ENCODE data around the gene FIGNL2. TPM values are rescaled to one million over a fixed set of nuclear protein-coding genes. Genes with fewer than 3 reads are reported as not detected.

The FIGNL2 gene
- total RNA-seq, 1 donor from 2014 or later: 6.7 TPM

GRCh38 chr12:51847643-51848325 lies 734 bp downstream of the FIGNL2 start:
- Histone ChIP-seq H4K20me1 (ENCODE audit: insufficient read depth, low read length) (peaks cover 13% of the 10 kb centered on the region), H3K27me3 (ENCODE audit: insufficient read depth, low read length) (peaks cover 27% of the 10 kb centered on the region), H3K9ac (ENCODE audit: low read length) (peak overlapping the region; percentile 55), H3K4me1 (ENCODE audit: insufficient read depth, low read length) (peaks cover 4% of the 10 kb centered on the region), H3K36me3 (ENCODE audit: insufficient read depth, low read length) (no peaks in the 10 kb centered on the region), H3K27ac (ENCODE audit: low read depth, low read length) (no peak overlapping the region), H3K4me3 (ENCODE audit: insufficient read depth, low read depth, low read length) (peak overlapping the region; percentile 59), H3K4me2 (ENCODE audit: low read length) (peak overlapping the region; percentile 91), H3K9me3 (ENCODE audit: insufficient read depth, low read depth, low read length) (no peaks in the 10 kb centered on the region), H3K79me2 (ENCODE audit: insufficient read depth, low read length) (no peaks in the 10 kb centered on the region), H2AFZ (ENCODE audit: low read depth, low read length) (peak overlapping the region; percentile 20)
- no peaks in the 10 kb centered on the region for H3K36me3 Mint-ChIP-seq (ENCODE audit: low read depth, unreplicated experiment)
- peak overlapping the region; percentile 84 for H3K4me3 Mint-ChIP-seq (ENCODE audit: unreplicated experiment)
- peaks cover 3% of the 10 kb centered on the region for H3K4me1 Mint-ChIP-seq (ENCODE audit: low read depth, unreplicated experiment)
- no peaks in the 10 kb centered on the region for H3K9me3 Mint-ChIP-seq (ENCODE audit: unreplicated experiment)
- H3K27me3 Mint-ChIP-seq (ENCODE audit: low read depth, unreplicated experiment): peaks cover 11% of the 10 kb centered on the region
- no peak overlapping the region for H3K27ac Mint-ChIP-seq (ENCODE audit: unreplicated experiment)
- no peak for TF ChIP-seq CTCF (IDR thresholded peaks at IDR 0.05; ENCODE audit: insufficient read depth, low read depth, low read length)
- peak; percentile 89 for TF ChIP-seq EZH2 (IDR thresholded peaks at IDR 0.05; ENCODE audit: insufficient read depth, low read length)
- DNase-seq (ENCODE audit: low read depth) (no peak), FAIRE-seq (no peak)

GRCh38 chr12:51846911-51847642 lies 1.4 kb downstream of the FIGNL2 start:
- H3K4me3 Mint-ChIP-seq (ENCODE audit: unreplicated experiment): peak overlapping the region; percentile 81
- H3K27me3 Mint-ChIP-seq (ENCODE audit: low read depth, unreplicated experiment): peaks cover 14% of the 10 kb centered on the region
- H3K36me3 Mint-ChIP-seq (ENCODE audit: low read depth, unreplicated experiment): no peaks in the 10 kb centered on the region
- H3K4me1 Mint-ChIP-seq (ENCODE audit: low read depth, unreplicated experiment): peaks cover 3% of the 10 kb centered on the region
- H3K36me3 ChIP-seq (ENCODE audit: insufficient read depth, low read length): no peaks in the 10 kb centered on the region
- H2AFZ ChIP-seq (ENCODE audit: low read depth, low read length): peak overlapping the region; percentile 84
- no peaks in the 10 kb centered on the region for H3K9me3 Mint-ChIP-seq (ENCODE audit: unreplicated experiment)
- DNase-seq (ENCODE audit: low read depth) (no peak), FAIRE-seq (no peak)
- no peaks in the 10 kb centered on the region for H3K9me3 ChIP-seq (ENCODE audit: insufficient read depth, low read depth, low read length)
- peaks cover 4% of the 10 kb centered on the region for H3K4me1 ChIP-seq (ENCODE audit: insufficient read depth, low read length)
- no peak for TF ChIP-seq EZH2 (IDR thresholded peaks at IDR 0.05; ENCODE audit: insufficient read depth, low read length)
- TF ChIP-seq CTCF (IDR thresholded peaks at IDR 0.05; ENCODE audit: insufficient read depth, low read depth, low read length): no peak
- H3K27me3 ChIP-seq (ENCODE audit: insufficient read depth, low read length): peaks cover 26% of the 10 kb centered on the region
- no peak overlapping the region for H3K27ac ChIP-seq (ENCODE audit: low read depth, low read length)
- H3K9ac ChIP-seq (ENCODE audit: low read length): peak overlapping the region; percentile 55
- peak overlapping the region; percentile 91 for H3K4me2 ChIP-seq (ENCODE audit: low read length)
- H3K27ac Mint-ChIP-seq (ENCODE audit: unreplicated experiment): no peak overlapping the region
- H3K4me3 ChIP-seq (ENCODE audit: insufficient read depth, low read depth, low read length): peak overlapping the region; percentile 59
- no peaks in the 10 kb centered on the region for H3K79me2 ChIP-seq (ENCODE audit: insufficient read depth, low read length)
- peaks cover 15% of the 10 kb centered on the region for H4K20me1 ChIP-seq (ENCODE audit: insufficient read depth, low read length)
